ENCODE data around the gene CNTN5. TPM values are rescaled to one million over a fixed set of nuclear protein-coding genes. Genes with fewer than 3 reads are reported as not detected.

The CNTN5 gene
- total RNA-seq, 4 donors from 2014 or later, result not detected

DNA sequence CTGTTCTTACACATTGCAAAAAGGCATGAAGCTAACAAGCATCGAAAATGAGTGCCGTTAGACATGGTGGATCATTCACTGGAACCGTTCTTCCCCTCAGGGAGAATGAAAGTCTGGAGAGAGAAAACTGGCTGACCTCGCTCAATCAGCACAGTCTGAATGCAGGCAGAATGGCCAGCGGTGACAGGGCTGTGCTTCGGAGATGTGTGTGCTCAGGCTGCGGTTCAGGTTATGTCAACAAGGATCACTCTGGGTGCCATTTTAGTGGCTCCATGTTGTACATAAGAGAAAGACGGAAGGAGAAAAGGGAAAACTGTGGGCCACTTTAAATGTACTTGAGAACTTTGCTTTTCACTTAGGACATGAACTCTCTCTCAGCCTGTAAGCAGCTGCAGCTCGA is 916.6 kb downstream of the CNTN5 start:
- H3K36me3 ChIP-seq, result no peaks in the 10 kb centered on the region
- TF ChIP-seq EP300 (IDR thresholded peaks at IDR 0.05) (no peak), POLR2AphosphoS5 (IDR thresholded peaks at IDR 0.05) (no peak), POLR2A (IDR thresholded peaks at IDR 0.05) (no peak)
- TF ChIP-seq, protein P1, sequence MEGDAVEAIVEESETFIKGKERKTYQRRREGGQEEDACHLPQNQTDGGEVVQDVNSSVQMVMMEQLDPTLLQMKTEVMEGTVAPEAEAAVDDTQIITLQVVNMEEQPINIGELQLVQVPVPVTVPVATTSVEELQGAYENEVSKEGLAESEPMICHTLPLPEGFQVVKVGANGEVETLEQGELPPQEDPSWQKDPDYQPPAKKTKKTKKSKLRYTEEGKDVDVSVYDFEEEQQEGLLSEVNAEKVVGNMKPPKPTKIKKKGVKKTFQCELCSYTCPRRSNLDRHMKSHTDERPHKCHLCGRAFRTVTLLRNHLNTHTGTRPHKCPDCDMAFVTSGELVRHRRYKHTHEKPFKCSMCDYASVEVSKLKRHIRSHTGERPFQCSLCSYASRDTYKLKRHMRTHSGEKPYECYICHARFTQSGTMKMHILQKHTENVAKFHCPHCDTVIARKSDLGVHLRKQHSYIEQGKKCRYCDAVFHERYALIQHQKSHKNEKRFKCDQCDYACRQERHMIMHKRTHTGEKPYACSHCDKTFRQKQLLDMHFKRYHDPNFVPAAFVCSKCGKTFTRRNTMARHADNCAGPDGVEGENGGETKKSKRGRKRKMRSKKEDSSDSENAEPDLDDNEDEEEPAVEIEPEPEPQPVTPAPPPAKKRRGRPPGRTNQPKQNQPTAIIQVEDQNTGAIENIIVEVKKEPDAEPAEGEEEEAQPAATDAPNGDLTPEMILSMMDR (IDR thresholded peaks at IDR 0.05), result no peak
- H3K4me3 ChIP-seq, result no peak overlapping the region
- no peak for DNase-seq (ENCODE audit: low spot score in 2 of 2)
- H3K27ac ChIP-seq, result no peak overlapping the region
- H3K27me3 ChIP-seq, result no peaks in the 10 kb centered on the region
- 83% methylated on average over 9 of the region's 9 CpGs for WGBS
- no peaks in the 10 kb centered on the region for H3K9me3 ChIP-seq
- H3K4me1 ChIP-seq, result no peaks in the 10 kb centered on the region

DNA sequence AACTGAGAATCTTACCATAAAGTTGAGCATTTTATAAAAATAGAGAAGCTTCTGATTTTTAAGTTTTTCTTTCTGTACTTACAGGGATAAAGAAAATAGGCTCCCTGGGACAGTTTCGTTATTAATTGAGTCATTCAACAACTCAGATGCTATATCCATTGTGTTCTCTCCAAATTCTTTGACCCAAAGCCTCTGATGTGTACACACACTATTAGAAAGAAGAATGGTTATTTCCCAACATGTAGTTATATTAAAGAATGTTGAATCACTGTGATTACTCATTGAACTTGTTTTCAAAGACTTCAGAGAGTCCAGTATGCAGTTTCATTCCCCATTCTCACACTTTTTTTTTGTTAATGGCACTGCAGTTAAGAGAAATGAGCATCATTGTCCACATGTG is 932.1 kb downstream of the CNTN5 start:
- Histone ChIP-seq H3K4me1 (no peaks in the 10 kb centered on the region), H3K27me3 (no peaks in the 10 kb centered on the region), H3K36me3 (no peaks in the 10 kb centered on the region), H3K9me3 (no peaks in the 10 kb centered on the region), H3K27ac (no peak overlapping the region), H3K4me3 (no peak overlapping the region)
- TF ChIP-seq EP300 (IDR thresholded peaks at IDR 0.05), result no peak
- TF ChIP-seq, protein P1 (IDR thresholded peaks at IDR 0.05), result no peak
- TF ChIP-seq POLR2AphosphoS5 (IDR thresholded peaks at IDR 0.05), result no peak
- TF ChIP-seq POLR2A (IDR thresholded peaks at IDR 0.05), result no peak
- no peak for DNase-seq (ENCODE audit: low spot score in 2 of 2)
- 88% methylated on average over 1 of the region's 1 CpG for WGBS

DNA sequence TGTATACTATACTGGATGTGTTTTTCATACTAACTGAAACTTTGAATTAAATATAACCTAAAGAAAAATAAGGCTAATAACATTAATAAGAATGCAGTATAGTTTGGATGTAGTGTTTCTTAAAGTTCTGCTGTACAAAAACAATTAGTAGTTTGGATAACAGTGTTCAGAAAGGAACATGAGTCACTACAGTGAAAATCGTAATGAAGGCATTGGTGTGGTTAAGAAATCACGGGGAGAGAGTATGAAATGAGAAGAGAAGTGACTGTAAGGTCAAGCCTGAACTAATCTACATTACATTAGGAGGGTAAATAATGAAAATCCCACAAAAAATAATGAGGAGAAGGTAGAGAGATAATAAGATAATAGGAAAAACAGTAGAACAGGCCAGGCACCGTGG is 939.8 kb downstream of the CNTN5 start:
- no peaks in the 10 kb centered on the region for H3K4me1 ChIP-seq
- no peaks in the 10 kb centered on the region for H3K9me3 ChIP-seq
- H3K27me3 ChIP-seq, result no peaks in the 10 kb centered on the region
- TF ChIP-seq POLR2A (IDR thresholded peaks at IDR 0.05) (no peak), EP300 (IDR thresholded peaks at IDR 0.05) (no peak), POLR2AphosphoS5 (IDR thresholded peaks at IDR 0.05) (no peak)
- TF ChIP-seq, protein P1 (IDR thresholded peaks at IDR 0.05), result no peak
- no peaks in the 10 kb centered on the region for H3K36me3 ChIP-seq
- H3K4me3 ChIP-seq, result no peak overlapping the region
- DNase-seq (ENCODE audit: low spot score in 2 of 2), result no peak
- no peak overlapping the region for H3K27ac ChIP-seq
- 78% methylated on average over 3 of the region's 3 CpGs for WGBS

DNA sequence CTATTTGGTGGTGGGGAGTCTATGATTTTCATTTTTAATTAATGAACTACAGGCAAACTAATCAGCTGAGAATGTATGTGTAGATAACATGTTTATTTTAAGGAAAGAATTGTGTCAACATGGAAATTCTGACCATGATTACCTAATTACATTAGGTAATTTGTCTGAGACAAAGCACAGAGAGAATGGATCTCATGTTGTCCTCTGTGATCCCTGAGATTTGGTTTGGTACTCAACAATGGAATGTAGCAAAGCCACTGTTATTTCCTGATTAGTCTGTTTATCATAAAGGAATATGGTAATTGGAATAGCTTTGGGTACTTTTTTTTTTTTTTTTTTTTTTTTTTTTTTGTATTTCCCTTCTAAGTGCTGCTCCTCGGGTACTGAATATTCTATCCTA is 947.6 kb downstream of the CNTN5 start:
- Histone ChIP-seq H3K27me3 (no peaks in the 10 kb centered on the region), H3K4me1 (no peaks in the 10 kb centered on the region), H3K36me3 (no peaks in the 10 kb centered on the region), H3K9me3 (no peaks in the 10 kb centered on the region), H3K4me3 (no peak overlapping the region), H3K27ac (no peak overlapping the region)
- TF ChIP-seq POLR2AphosphoS5 (IDR thresholded peaks at IDR 0.05) (no peak), EP300 (IDR thresholded peaks at IDR 0.05) (no peak), POLR2A (IDR thresholded peaks at IDR 0.05) (no peak)
- TF ChIP-seq, protein P1 (IDR thresholded peaks at IDR 0.05), result no peak
- 58% methylated on average over 1 of the region's 1 CpG for WGBS
- no peak for DNase-seq (ENCODE audit: low spot score in 2 of 2)

DNA sequence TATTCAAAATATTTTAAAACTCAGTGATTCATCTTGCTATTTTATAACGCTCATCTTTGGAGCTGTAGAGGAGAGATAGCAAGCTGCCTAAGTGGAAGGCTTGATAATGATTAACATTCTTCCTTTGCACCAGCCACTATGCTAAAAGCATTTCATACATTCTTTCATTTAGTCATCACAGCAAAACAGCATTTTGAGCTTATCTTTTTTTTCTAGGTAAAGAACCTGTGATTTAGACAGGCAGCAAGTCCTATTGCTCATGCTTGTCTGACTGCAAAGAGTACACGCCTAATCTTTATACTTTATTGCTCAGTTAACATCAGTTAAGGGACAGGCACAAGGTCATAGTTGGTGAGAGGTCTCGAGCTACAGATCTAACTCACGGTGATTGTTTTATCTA is 953.2 kb downstream of the CNTN5 start:
- Histone ChIP-seq H3K4me3 (no peak overlapping the region), H3K4me1 (no peaks in the 10 kb centered on the region), H3K27me3 (no peaks in the 10 kb centered on the region), H3K27ac (no peak overlapping the region), H3K36me3 (no peaks in the 10 kb centered on the region), H3K9me3 (no peaks in the 10 kb centered on the region)
- DNase-seq (ENCODE audit: low spot score in 2 of 2), result no peak
- TF ChIP-seq POLR2AphosphoS5 (IDR thresholded peaks at IDR 0.05) (no peak), POLR2A (IDR thresholded peaks at IDR 0.05) (no peak), EP300 (IDR thresholded peaks at IDR 0.05) (no peak)
- TF ChIP-seq, protein P1 (IDR thresholded peaks at IDR 0.05), result no peak
- 60% methylated on average over 4 of the region's 4 CpGs for WGBS

All from suprapubic skin (tissue), 4 donors.